ENCODE results near the gene CDC42EP4.

DNA sequence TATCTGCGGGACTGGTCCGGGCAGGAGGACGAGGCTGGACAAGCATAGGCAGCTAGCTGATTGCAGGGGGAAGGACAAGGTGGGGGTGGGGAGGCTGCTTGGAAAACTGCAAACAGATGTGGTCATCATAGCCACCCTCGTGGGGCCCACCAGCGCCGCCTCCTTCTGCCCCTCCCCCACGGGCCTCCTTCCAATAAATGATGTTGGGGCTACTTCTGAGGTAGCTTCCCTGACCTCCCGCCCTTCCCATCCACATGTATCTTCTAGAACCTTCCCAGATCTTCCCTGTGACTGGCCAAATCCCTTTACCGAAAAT is 12.3 kb upstream of the CDC42EP4 start:
- TF ChIP-seq, protein P1, sequence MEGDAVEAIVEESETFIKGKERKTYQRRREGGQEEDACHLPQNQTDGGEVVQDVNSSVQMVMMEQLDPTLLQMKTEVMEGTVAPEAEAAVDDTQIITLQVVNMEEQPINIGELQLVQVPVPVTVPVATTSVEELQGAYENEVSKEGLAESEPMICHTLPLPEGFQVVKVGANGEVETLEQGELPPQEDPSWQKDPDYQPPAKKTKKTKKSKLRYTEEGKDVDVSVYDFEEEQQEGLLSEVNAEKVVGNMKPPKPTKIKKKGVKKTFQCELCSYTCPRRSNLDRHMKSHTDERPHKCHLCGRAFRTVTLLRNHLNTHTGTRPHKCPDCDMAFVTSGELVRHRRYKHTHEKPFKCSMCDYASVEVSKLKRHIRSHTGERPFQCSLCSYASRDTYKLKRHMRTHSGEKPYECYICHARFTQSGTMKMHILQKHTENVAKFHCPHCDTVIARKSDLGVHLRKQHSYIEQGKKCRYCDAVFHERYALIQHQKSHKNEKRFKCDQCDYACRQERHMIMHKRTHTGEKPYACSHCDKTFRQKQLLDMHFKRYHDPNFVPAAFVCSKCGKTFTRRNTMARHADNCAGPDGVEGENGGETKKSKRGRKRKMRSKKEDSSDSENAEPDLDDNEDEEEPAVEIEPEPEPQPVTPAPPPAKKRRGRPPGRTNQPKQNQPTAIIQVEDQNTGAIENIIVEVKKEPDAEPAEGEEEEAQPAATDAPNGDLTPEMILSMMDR (IDR thresholded peaks at IDR 0.05) = no peak
- no peak for TF ChIP-seq POLR2A (IDR thresholded peaks at IDR 0.05)
